Superior temporal gyrus (tissue), 1 donor: ENCODE data around the gene ABCC2.
"Not testable (repeated sequence)": the region's sequence is repeated elsewhere in the genome, so short reads cannot be mapped to it uniquely, and the experiment has no call there.

Experiments used
- DNase-seq: peaks from one replicate; pipeline ENCODE4 v3.0.0-alpha.2; 2016; ENCODE audit errors: extremely low spot score

Gene ABCC2

DNA sequence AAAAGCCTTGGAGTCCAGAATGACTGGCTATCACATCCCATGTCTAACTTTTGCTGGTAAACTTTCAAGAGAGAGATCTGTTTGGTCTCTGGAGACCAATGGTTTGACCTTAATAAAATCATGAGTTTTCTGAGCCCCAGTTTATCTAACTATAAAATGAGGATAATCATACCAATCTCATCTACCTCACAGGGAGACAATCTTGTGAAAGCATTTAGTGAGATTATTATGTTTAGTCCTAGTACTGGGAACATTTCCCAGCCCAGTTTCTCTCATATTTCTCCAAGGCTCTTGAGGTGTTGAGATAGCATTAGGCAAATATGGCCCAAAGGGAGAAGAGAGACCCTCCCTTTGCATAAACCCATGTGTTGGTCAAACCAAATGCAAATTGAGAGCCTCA lies 25.8 kb downstream of the ABCC2 start:
- DNase-seq = no peak

DNA sequence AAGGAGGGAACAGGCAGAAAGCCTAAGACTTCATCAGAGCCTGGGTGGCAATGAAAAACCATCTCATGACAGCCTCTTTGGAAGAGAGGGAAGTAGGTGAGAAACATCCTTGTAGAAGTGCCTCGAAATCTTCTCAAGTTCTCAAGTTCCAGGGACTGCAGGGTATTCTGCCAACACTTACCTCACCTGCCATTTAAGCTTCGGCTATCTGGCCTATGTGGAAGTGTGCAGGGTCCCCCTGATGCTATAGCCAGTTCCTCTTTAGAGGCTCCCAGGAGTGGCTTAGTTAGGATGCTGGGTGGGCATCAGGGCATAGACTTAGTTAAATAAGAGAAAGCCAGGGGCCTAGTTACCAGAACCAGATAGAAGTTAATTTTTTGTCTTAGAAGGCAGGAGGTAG lies 27.0 kb downstream of the ABCC2 start:
- no peak for DNase-seq

DNA sequence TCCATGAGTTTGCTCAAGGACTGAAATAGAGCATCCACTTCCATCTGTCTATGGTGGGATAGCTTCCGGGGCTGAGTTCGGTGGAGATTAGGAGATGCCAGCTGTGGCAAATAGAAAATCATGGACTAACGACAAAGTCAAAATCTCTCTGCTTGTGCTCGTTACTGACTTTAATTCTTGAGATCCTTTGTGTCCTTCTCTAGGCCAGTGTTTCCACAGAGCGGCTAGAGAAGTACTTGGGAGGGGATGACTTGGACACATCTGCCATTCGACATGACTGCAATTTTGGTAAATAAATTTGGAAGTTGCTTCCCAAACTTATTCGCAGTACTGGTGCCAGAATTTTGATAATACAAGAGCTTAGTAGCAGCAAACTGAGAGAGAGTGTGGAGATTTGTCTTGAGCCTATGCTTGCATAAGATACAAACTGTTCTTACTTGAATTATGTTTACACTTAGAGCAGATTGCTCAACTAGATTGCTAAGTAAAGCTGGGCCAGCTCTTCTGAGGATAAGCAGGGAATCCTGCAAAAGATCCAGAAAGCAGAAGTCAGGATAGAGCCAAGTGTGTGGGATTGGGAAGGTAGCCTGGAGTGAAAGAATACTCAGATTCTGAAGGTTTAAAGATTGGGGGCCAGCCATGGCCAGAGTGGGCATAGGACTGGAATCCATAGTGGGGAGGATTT lies 27.6 kb downstream of the ABCC2 start:
- peak; percentile 66 for DNase-seq

DNA sequence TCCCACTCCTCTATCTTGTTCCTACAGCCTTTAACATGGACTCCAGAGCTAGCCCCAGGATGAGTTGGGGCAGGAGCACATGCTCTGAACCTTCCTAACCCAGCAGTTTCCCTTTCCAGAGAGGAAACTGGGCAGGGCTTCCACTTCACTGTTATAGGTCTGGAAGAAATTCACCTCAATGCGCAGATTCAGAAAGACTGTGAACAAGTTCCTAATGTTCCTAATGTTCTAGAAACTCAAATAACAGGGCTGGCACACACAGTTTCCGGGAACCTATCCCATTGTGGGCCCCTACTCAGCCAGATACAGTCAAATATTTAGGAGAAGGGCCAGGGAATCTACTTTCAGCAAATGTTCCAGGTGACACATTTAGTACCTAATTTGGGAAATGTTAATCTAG lies 29.7 kb downstream of the ABCC2 start:
- DNase-seq = no peak

DNA sequence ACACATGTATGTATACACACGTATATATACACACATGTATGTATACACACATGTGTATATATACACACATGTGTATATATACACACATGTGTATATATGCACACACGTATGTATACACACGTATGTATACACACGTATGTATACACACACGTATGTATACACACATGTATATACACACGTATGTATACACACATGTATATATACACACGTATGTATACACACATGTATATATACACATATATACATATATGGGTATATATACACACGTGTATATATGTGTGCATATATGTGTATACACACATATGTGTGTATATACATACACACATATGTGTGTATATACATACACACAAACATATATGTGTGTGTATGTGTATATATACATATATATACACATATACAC lies 31.7 kb downstream of the ABCC2 start:
- DNase-seq = no peak

DNA sequence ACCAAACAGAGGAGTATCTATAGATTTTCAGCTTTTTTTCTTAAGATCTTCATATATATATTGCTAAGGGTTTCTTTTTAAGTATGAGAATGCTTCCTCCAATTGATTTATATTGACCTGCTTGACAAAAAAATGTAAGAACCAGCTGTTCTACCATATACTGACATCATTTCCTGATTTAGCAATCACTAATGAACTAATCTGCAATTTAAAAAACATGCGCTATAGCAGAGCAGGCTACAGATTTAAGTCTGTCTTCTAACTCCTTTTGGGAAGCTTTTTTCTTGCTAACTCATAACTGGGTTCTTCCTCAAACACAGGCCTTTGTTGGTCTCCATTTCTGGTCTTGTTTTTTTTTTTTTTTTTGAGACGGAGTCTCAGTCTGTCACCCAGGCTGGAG lies 33.2 kb downstream of the ABCC2 start:
- no peak for DNase-seq

DNA sequence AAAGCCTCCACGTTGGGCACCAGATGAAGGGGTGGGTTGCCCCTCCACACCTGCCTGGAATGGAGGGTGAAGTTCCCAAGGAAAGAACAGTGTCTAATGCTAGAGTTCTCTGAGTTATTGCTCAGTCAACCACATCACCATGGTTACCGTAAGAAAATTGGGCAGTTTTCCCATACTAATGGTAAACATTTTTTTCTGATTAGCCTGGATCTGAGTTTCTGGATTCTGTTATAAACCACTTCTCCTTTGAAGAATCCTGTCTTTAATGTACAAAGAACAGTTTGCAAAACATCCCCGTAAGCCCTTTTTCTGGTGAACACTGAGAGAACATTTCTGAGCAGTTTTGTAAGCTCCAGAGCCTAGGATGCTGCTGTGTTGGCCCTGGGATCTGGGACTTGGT lies 45.5 kb downstream of the ABCC2 start:
- DNase-seq = no peak

DNA sequence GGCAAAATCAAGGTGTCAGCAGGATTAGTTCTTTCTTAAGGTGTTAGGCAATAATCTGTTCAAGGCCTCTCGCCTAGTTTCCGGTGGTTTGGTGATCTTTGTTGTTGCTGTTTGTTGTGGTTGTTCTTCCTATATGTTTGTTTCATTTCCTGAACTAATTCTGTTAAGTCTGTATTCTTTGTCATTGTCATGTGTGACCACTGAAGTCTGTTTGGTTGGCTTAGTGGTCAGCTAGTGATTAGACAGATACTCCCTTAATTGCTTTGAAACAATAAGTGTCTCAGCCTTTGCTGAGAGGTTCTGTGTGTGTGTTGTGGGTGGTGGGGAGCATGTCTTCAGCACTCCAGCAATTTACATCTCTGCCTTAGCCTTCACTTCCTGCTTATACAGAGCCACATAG lies 46.0 kb downstream of the ABCC2 start:
- DNase-seq = no peak

DNA sequence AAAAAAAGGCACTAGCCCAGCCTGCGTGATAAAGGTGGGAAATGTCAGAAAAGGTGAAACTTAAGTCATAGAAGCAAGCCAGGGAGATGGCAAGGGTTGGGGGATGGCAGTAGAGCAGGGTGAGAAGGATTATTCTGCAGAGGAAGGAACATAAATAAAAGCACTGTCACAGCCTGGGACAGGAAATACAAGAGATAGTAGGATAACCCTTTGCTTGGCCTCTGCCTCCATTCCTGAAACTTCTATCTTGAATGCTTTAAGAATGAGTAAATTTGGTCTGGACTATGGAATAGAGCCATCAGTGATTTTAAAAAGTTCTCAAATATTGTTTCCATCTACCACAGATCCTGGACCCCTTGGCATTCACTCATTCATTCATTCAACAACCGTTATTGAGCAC lies 50.0 kb downstream of the ABCC2 start:
- no peak for DNase-seq

DNA sequence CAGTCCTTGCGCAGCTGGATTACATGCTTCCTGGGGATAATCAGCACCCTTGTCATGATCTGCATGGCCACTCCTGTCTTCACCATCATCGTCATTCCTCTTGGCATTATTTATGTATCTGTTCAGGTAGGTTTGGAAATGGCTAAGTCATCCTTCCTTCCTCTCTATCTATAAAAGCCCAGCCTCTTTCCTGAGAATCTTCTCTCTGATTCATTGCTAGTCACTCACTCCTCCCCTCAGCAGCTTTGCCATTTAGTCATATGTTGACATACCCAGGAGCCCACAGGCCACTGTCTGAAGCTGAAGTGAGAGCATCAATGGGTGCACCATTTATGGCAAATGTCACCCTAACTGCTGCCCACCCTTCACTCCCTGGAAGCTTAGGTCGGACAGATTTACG lies 52.0 kb downstream of the ABCC2 start:
- DNase-seq = no peak

DNA sequence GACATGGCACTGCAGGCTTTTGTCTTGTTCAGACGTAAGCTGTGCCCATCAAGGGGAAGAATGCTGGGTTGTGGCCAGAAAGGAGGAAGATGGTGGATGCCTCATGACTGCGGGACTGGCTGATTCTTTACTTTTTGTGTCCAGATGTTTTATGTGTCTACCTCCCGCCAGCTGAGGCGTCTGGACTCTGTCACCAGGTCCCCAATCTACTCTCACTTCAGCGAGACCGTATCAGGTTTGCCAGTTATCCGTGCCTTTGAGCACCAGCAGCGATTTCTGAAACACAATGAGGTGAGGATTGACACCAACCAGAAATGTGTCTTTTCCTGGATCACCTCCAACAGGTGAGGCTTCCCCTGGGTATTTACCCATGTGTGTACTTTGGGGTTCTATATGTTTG lies 53.5 kb downstream of the ABCC2 start:
- DNase-seq = no peak

DNA sequence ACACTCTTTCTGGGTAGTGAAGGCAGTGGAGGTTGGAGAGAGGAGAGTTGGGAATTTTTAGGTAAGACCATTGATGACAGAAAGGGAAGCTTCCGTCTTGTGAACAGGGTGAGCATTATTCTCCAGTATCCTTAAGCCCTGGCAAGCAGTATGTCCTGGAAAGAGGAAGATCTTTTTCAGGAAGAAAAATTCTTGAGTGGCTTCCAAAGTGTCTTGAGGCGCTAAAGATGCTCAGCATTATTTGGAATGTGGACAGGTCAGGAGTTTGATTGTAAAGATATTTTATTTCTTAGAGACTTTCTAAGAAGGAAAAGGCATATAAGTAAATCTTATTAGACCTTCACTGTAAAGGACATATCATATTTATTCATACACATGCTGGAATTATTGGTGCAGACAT lies 54.3 kb downstream of the ABCC2 start:
- no peak for DNase-seq

DNA sequence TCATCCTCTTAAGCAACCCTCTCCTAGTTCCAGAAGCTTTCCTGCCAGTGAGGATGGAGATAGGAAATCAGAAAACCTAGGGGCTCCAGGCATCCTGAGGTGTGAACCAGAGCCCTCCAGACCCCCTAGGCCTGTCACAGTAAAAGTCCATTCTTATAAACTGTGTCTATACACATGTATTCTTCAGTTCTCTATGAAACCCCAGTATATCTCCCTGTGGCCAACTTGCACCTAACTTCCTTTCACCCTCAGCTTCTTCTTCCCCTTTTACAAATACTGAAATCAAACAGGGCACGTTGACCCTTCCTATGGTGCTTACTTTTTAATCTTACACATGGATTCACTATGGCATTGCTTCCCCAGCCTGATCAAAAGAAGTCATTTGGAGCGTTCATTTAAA lies 58.4 kb downstream of the ABCC2 start:
- DNase-seq = not testable (repeated sequence)

DNA sequence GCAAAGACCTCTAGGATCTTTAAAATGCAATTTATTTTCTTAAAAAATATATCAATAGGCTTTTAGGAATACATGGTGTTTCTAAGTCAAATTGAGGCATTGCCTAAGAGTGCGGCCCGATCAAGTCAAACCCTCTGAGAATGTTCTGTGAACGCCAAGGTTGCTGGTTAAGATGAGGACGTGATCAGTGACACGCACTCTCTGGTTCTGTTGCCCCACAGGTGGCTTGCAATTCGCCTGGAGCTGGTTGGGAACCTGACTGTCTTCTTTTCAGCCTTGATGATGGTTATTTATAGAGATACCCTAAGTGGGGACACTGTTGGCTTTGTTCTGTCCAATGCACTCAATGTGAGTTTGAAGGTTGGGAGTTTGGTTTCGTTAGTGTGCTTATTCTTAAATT lies 59.3 kb downstream of the ABCC2 start:
- DNase-seq = no peak

DNA sequence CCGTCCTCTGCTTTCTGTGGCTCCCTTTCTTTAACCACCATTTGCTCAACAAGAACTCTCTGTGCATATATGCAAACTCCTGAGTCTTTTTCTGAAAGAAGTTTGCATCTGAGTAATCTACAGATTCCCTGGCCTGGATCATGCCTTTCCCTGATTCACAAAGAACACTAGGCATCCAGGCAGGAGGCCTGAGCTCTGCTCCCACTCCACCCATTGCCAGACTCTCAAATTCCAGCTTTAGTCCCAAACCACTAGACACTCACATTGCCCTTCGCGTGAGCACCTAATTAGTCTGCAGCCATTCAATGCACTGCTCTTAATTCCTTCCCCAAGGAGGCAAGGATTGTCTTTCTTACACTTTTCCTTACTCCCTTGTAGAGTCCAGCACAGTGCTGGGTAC lies 60.9 kb downstream of the ABCC2 start:
- DNase-seq = no peak

DNA sequence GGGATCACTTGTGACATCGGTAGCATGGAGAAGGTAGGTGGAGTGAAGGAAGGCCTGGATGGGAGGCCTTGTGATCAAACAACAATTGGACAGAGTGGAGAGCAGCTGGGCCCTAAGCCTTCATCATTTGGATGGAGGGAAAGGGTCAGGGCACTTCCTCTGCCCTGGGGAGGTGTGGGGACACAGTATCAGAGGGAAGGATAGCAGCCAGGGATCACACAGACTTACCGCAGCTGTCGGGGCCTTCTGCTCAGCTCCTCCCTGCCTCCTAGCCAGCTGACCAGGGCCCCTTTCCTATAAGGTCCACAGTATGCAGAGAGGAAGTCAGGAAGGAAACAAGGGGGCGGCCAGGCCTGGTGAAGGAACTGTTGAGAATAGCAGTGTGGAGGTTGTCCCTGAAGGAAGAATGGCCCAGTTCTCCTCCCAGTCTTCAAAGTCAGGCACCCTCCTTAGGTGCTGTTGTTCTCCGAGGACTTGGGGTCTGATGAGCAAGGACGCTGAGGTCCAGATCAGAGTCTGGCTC lies 62.1 kb downstream of the ABCC2 start:
- DNase-seq = no peak

DNA sequence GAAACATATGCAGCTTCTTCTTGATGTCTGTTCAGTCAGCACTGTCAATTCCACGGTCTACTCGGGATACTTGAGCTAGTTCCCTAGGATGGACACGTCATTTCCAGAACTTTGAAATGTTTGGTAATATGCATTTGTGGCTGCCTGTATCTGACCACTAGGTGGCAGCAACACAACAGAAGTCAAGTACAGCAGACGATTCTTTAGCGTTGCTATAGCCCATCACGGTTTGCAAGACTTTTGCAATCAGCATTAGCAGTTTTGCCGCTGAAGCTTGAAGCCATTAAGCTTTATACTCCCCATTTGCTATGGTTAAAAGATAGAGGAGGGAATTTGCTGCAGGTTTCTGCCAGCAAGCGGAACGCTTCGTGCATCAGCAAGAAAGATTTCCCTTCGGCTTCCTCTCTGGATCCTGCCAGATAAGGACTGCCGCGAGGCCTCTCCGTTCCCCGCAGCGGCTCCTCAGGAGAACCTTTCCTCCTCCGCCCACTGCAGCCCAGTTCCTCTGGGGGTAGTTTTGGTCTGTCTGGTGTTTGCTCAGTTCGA lies 63.5 kb downstream of the ABCC2 start:
- peak; percentile 95 for DNase-seq

DNA sequence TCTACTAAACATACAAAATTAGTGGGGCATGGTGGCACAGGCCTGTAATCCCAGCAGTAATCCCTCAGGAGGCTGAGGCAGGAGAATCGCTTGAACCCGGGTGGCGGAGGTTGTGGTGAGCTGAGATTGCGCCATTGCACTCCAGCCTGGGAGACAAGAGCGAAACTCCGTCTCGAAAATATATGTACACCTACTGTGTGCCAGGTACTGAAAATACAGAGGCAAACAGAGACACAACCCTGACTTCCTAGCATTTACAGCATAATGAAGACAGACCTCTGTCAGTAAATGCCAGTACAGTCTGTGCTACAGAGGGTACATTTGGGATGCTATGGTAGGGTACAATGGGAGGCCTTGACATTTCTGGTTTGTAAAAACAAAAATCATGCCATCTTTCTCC lies 66.6 kb downstream of the ABCC2 start:
- no peak for DNase-seq

DNA sequence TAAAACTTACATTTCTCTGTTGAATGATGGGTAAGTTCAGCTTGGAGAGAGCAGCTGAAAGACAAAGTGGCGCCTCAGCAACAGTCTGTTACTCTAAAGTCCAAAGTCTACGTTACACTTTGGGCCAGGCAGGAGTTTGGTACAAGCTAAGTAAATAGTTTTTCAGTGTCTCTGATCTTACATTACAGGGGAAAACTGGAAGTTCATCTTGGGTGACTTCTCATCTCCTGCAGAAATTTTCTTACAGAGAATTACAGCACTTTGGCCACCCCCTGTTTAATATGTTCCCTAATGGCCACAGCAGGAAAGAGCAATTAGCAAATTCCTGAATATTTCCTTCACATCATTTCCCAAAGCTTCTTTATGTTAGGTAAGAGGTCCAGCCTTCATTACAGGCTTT lies 67.1 kb downstream of the ABCC2 start:
- no peak for DNase-seq

DNA sequence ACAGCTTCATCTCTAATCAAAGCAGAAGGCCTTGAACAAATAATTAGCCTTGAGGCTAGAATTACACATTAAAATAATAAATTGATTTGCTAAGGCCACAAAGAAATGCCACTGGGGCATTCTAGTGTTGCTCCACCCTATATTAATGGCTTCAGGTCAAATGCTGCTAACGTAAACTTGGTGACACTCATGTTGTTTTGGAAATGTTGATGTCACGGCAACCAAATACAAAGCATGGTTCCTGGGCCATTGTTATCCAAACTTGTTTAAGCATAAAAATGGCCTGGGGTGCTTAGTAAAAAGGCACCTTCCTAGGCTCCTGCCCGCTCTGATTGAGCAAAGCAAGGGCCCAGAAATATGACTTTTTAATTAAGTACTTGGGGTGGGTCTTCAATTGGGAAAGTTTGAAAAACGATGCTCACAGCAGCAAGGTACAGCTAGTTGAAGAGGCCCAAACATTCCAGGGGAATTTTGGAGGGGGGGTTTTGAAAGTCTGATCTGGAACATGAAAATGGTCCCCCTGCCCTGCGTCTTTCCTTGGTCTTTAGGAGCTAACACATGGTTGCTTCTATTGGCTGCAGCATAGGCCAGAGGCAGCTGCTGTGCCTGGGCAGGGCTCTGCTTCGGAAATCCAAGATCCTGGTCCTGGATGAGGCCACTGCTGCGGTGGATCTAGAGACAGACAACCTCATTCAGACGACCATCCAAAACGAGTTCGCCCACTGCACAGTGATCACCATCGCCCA lies 67.8 kb downstream of the ABCC2 start:
- DNase-seq = no peak

DNA sequence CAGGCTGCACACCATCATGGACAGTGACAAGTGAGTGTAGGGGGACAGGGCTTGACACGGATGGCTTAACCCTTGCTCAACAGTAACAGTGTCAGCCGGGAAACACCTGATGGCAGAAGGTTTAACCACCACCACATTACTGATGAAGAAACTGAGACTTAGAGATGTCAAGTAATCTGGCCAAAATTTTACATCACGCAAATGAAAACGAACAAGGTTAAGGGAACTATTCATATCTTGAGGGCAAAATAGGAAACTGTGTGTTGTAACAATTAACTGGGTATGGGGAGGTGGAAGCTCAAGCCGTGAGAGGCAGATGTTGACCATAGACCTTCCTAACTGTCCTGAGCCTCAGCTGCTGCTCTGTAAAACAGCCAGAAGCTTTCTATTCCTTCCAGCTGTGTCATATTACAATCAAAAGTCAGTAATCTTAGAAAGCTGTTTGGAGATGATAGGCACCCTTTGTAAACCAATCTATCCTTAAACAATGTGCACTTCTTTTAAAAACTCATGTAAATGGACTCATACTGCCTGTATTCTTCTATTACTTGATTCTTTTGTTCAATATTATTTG lies 68.4 kb downstream of the ABCC2 start:
- DNase-seq = no peak

DNA sequence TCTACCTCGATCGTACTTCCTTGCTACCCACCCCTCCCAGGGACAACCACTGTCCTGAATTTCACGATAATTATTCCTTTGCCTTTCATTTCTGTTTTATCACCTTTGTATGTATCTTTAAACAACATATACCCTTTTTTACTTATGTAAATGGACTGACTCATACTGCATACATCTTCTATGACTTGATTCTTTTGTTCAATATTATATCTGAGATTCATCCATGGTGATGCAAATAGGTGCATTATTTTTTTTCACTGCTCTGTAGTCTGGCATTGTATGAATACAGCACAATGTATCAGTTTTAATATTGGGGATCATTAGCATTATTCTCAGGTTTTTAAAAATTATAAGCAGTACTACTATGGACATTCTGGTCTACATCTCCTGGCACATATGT lies 69.4 kb downstream of the ABCC2 start:
- DNase-seq = no peak
